Measurements from ENCODE around the gene ALDH1L2.
"Not testable (repeated sequence)": the region's sequence is repeated elsewhere in the genome, so short reads cannot be mapped to it uniquely, and the experiment has no call there.

Gene ALDH1L2
- 0.60 to 1.2 (median 0.67) reads per million in 3 experiments for total RNA-seq

GRCh38 chr12:105084251-105085250 lies at the start of gene ALDH1L2:
Gene ALDH1L2, minus strand, starts transcription at chr12:105084458. Its CDS starts 22 bp downstream, at chr12:105084436.
- DNase-seq = peak; percentile 9

GRCh38 chr12:105120551-105120950 lies 36.3 kb upstream of the ALDH1L2 start:
- DNase-seq = no peak

GRCh38 chr12:105116969-105117368 lies 32.7 kb upstream of the ALDH1L2 start:
- DNase-seq = no peak

GRCh38 chr12:105113094-105113493 lies 28.8 kb upstream of the ALDH1L2 start:
- no peak for DNase-seq

GRCh38 chr12:105110851-105111250 lies 26.6 kb upstream of the ALDH1L2 start:
- DNase-seq = no peak

GRCh38 chr12:105109465-105110212 lies 25.4 kb upstream of the ALDH1L2 start:
- no peak for DNase-seq

GRCh38 chr12:105107494-105108371 lies 23.5 kb upstream of the ALDH1L2 start, which contains the start of gene WASHC4:
Gene WASHC4, plus strand, starts transcription at chr12:105107731. Its CDS starts 70 bp downstream, at chr12:105107801.
- peak; percentile 92 for DNase-seq

- no peak for DNase-seq
These were observed 22.9 kb upstream of the ALDH1L2 start for GRCh38 chr12:105107171-105107493.

- no peak for DNase-seq
These were observed 22.4 kb upstream of the ALDH1L2 start for GRCh38 chr12:105106621-105107020.

- no peak for DNase-seq
These were observed 20.5 kb upstream of the ALDH1L2 start for GRCh38 chr12:105104762-105105161.

GRCh38 chr12:105102673-105103072 lies 18.4 kb upstream of the ALDH1L2 start:
- DNase-seq = no peak

GRCh38 chr12:105100998-105101397 lies 16.7 kb upstream of the ALDH1L2 start:
- DNase-seq = no peak

- DNase-seq = no peak
These were observed 16.1 kb upstream of the ALDH1L2 start for GRCh38 chr12:105100207-105100985.

- DNase-seq = no peak
These were observed 15.1 kb upstream of the ALDH1L2 start for GRCh38 chr12:105099356-105099755.

- DNase-seq = not testable (repeated sequence)
These were observed 11.1 kb upstream of the ALDH1L2 start for GRCh38 chr12:105095338-105095737.

- no peak for DNase-seq
These were observed 8.1 kb upstream of the ALDH1L2 start for GRCh38 chr12:105092336-105092735.

GRCh38 chr12:105091476-105092206 lies 7.4 kb upstream of the ALDH1L2 start:
- no peak for DNase-seq

GRCh38 chr12:105090361-105090760 lies 6.1 kb upstream of the ALDH1L2 start:
- no peak for DNase-seq

GRCh38 chr12:105089817-105090216 lies 5.6 kb upstream of the ALDH1L2 start:
- no peak for DNase-seq

GRCh38 chr12:105085501-105085900 lies 1.2 kb upstream of the ALDH1L2 start:
- no peak for DNase-seq

GRCh38 chr12:105083551-105084105 lies 630 bp downstream of the ALDH1L2 start:
- DNase-seq = no peak

Data from central memory CD4-positive, alpha-beta T cell (primary cell).